Suprapubic skin (tissue), 4 donors: Measurements from ENCODE around the gene ZNF177. TPM values are rescaled to one million over a fixed set of nuclear protein-coding genes. Genes with fewer than 3 reads are reported as not detected.

ENCODE experiments used
- DNase-seq, 2 donors: peaks; one replicate each; pipeline ENCODE4 v3.0.0-alpha.2; 2019; ENCODE audit warnings: low spot score in 2 of 2
- H3K27ac ChIP-seq: fragments of 200-600 bp; sonication (generic); one replicate; pipeline ENCODE4 v1.5.1; 2019
- H3K27me3 ChIP-seq: fragments of 200-600 bp; sonication (generic); one replicate; pipeline ENCODE4 v1.5.1; 2019
- H3K36me3 ChIP-seq: fragments of 200-600 bp; sonication (generic); one replicate; pipeline ENCODE4 v1.5.1; 2019
- H3K4me1 ChIP-seq: fragments of 200-600 bp; sonication (generic); one replicate; pipeline ENCODE4 v1.5.1; 2019
- H3K4me3 ChIP-seq: fragments of 200-600 bp; sonication (generic); one replicate; pipeline ENCODE4 v1.5.1; 2019; ENCODE audit warnings: mild to moderate bottlenecking
- H3K9me3 ChIP-seq: fragments of 200-600 bp; sonication (generic); one replicate; pipeline ENCODE4 v1.5.1; 2019
- CTCF ChIP-seq, 2 donors: fragments of 200-600 bp in 1 of 2; fragments of 450-650 bp in 1 of 2; sonication (generic) in 1 of 2; IDR thresholded peaks; one replicate each; pipeline ENCODE4 v1.5.1; 2016 to 2019; ENCODE audit warnings: antibody characterized with exemption in 2 of 2, mild to moderate bottlenecking in 1 of 2, moderate library complexity in 1 of 2
- EP300 ChIP-seq: sonication (generic); formaldehyde crosslinking; IDR thresholded peaks from one replicate; pipeline ENCODE4 v1.6.1; 2017; ENCODE audit warnings: antibody characterized with exemption
- POLR2A ChIP-seq, 2 donors: fragments of 450-650 bp; IDR thresholded peaks; one replicate each; pipeline ENCODE4 v1.6.1; 2017; ENCODE audit warnings: antibody characterized with exemption in 2 of 2, mild to moderate bottlenecking in 2 of 2, moderate library complexity in 2 of 2
- POLR2AphosphoS5 ChIP-seq, 3 donors: sonication (generic); formaldehyde crosslinking; IDR thresholded peaks; one replicate each; pipeline ENCODE4 v1.6.1; 2017; ENCODE audit warnings: antibody characterized with exemption in 3 of 3
- WGBS: methylation state at CpG from one replicate; pipeline ENCODE4 v1.1.5; 2018; 5-methylcytosine and 5-hydroxymethylcytosine counted together
- total RNA-seq, 4 donors: library from RNA; depleted of rRNA; stranded (reverse); fragments of >200 nt; gene quantifications; one replicate each; pipeline ENCODE4 v1.1.0, GENCODE V29; 2016

ZNF177 gene
- total RNA-seq, 4 donors from 2014 or later, result 0.23 to 1.8 (median 1.4) TPM; not detected in 1

GRCh38 chr19:9427941-9428340 lies 65.1 kb downstream of the ZNF177 start:
- peaks cover 96% of the 10 kb centered on the region for H3K36me3 ChIP-seq
- no peak for DNase-seq
- 83% methylated on average over 6 of the region's 6 CpGs for WGBS

GRCh38 chr19:9430444-9430843 lies 67.6 kb downstream of the ZNF177 start:
- no peak for DNase-seq
- Histone ChIP-seq H3K4me1 (peaks cover 13% of the 10 kb centered on the region), H3K9me3 (no peaks in the 10 kb centered on the region), H3K4me3 (no peak overlapping the region), H3K27me3 (no peaks in the 10 kb centered on the region), H3K27ac (no peak overlapping the region), H3K36me3 (peaks cover 77% of the 10 kb centered on the region)
- TF ChIP-seq CTCF (IDR thresholded peaks at IDR 0.05) (no peak), POLR2AphosphoS5 (IDR thresholded peaks at IDR 0.05) (no peak), EP300 (no peak)
- WGBS, result 100% methylated on average over 1 of the region's 1 CpG

More at GRCh38 chr19:9427941-9428340, 65.1 kb downstream of the ZNF177 start:
- Histone ChIP-seq H3K9me3 (peaks cover 15% of the 10 kb centered on the region), H3K27ac (no peak overlapping the region), H3K27me3 (no peaks in the 10 kb centered on the region), H3K4me1 (no peaks in the 10 kb centered on the region), H3K4me3 (no peak overlapping the region)
- no peak for TF ChIP-seq POLR2A (IDR thresholded peaks at IDR 0.05)
- TF ChIP-seq POLR2AphosphoS5 (IDR thresholded peaks at IDR 0.05), result no peak
- no peak for TF ChIP-seq EP300
- TF ChIP-seq CTCF (IDR thresholded peaks at IDR 0.05), result no peak

DNA sequence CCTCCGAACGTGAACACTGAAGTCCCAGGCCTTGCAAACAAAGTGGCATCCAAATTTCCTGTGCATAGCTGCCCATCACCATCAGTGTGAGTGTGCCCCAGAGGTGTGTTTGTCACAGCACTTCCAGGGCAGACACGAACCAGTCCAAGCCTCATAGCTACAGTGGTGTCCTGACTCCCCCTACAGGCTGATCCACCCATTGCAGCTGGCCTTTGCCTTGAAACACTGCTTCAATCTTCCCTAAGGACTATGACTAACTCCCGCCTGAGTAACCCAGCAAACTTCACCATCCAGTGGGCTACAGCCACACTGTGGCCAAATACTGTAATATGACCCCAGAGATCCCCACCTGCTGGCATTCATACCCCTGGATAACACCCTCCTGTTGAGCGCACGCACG lies 68.7 kb downstream of the ZNF177 start:
- peaks cover 22% of the 10 kb centered on the region for H3K4me1 ChIP-seq
- H3K4me3 ChIP-seq, result no peak overlapping the region
- TF ChIP-seq POLR2AphosphoS5 (IDR thresholded peaks at IDR 0.05) (no peak), CTCF (IDR thresholded peaks at IDR 0.05) (no peak), EP300 (no peak), POLR2A (IDR thresholded peaks at IDR 0.05) (no peak)
- no peak for DNase-seq
- H3K36me3 ChIP-seq, result peaks cover 67% of the 10 kb centered on the region
- no peaks in the 10 kb centered on the region for H3K9me3 ChIP-seq
- WGBS, result 90% methylated on average over 5 of the region's 7 CpGs
- H3K27me3 ChIP-seq, result no peaks in the 10 kb centered on the region
- no peak overlapping the region for H3K27ac ChIP-seq

Other genes starting within 250 kb of the ZNF177 start
- gene OR7G1, start 247.2 kb upstream of the ZNF177 start, total RNA-seq, result not detected
- not detected for gene OR7G3, start 236.1 kb upstream of the ZNF177 start, total RNA-seq
- gene ZNF317, start 222.6 kb upstream of the ZNF177 start, total RNA-seq, result 10 to 100 TPM; 18.9 to 35.8 (median 28.0) TPM
- gene OR7D2, start 184.0 kb upstream of the ZNF177 start, total RNA-seq, result not detected
- not detected for gene OR7D4, start 143.4 kb upstream of the ZNF177 start, total RNA-seq
- not detected for gene OR7E24, start 112.1 kb upstream of the ZNF177 start, total RNA-seq
- 10 to 100 TPM; 13.6 to 23.5 (median 14.8) TPM for gene ZNF699, start 53.2 kb upstream of the ZNF177 start, total RNA-seq
- gene ZNF559, start 38.8 kb upstream of the ZNF177 start, total RNA-seq, result 10 to 100 TPM; 11.2 to 19.0 (median 12.4) TPM
- 100 to 1,000 TPM in 1 of 4 donors, 10 to 100 TPM in 3; 16.5 to 101 (median 19.1) TPM for gene ZNF266, start 72.6 kb downstream of the ZNF177 start, total RNA-seq
- gene ZNF560, start 135.6 kb downstream of the ZNF177 start, total RNA-seq, result under 1 TPM in 1 of 4 donors, not detected in 3; 0.38 TPM
- 10 to 100 TPM in 3 of 4 donors, 1 to 10 TPM in 1; 8.6 to 12.6 (median 10.9) TPM for gene ZNF426, start 175.6 kb downstream of the ZNF177 start, total RNA-seq
- gene ZNF121, start 221.5 kb downstream of the ZNF177 start, total RNA-seq, result 10 to 100 TPM; 34.4 to 52.6 (median 35.3) TPM